ENCODE data around the gene PLIN1.

PLIN1 gene

GRCh38 chr15:89723031-89723430 lies 43.9 kb upstream of the PLIN1 start:
- H3K4me1 ChIP-seq (ENCODE audit: control insufficient read depth in 1 of 2, insufficient read depth in 2 of 2, low read length in 2 of 2): no peaks in the 10 kb centered on the region
- H3K79me1 ChIP-seq (ENCODE audit: low read length): no peaks in the 10 kb centered on the region
- no peak overlapping the region for H3K9ac ChIP-seq (ENCODE audit: low read length)
- no peaks in the 10 kb centered on the region for H3K36me3 ChIP-seq (ENCODE audit: control insufficient read depth in 1 of 2, insufficient read depth in 2 of 2, low read length in 2 of 2)
- no peak overlapping the region for H2BK5ac ChIP-seq (ENCODE audit: low read depth, low read length, poor library complexity)
- no peak overlapping the region for H4K8ac ChIP-seq (ENCODE audit: low read depth, low read length)
- H3K4me3 ChIP-seq (ENCODE audit: low read depth, low read length): no peak overlapping the region
- no peak overlapping the region for H4K12ac ChIP-seq (ENCODE audit: low read depth, low read length)
- no peaks in the 10 kb centered on the region for H3K79me2 ChIP-seq (ENCODE audit: control insufficient read depth, insufficient read depth, low read length, poor library complexity)
- H2AFZ ChIP-seq (ENCODE audit: insufficient read depth, low read length, poor library complexity): no peak overlapping the region
- H3K14ac ChIP-seq (ENCODE audit: low read length): no peak overlapping the region
- DNase-seq: no peak
- no peaks in the 10 kb centered on the region for H3K27me3 ChIP-seq (ENCODE audit: insufficient read depth, low read length)
- H3K4ac ChIP-seq (ENCODE audit: low read depth, low read length): no peak overlapping the region
- WGBS (ENCODE audit: extremely low coverage, insufficient coverage, insufficient read length): no CpG with 5 or more reads among the region's 3 CpGs
- no peak overlapping the region for H3K18ac ChIP-seq (ENCODE audit: low read length)
- H3K9me3 ChIP-seq (ENCODE audit: insufficient read depth, low read depth, low read length): peaks cover 1% of the 10 kb centered on the region
- no peak overlapping the region for H4K91ac ChIP-seq (ENCODE audit: low read depth, low read length)
- no peak overlapping the region for H3K4me2 ChIP-seq (ENCODE audit: low read length)
- H2AK5ac ChIP-seq (ENCODE audit: low read length): no peak overlapping the region
- H2BK12ac ChIP-seq (ENCODE audit: low read length): no peak overlapping the region
- H2BK120ac ChIP-seq (ENCODE audit: insufficient read depth, low read length, poor library complexity): no peak overlapping the region
- no peak overlapping the region for H3K23ac ChIP-seq (ENCODE audit: low read length)
- H3K27ac ChIP-seq (ENCODE audit: low read depth, low read length): no peak overlapping the region

- H3K79me2 ChIP-seq (ENCODE audit: control insufficient read depth, insufficient read depth, low read length, poor library complexity): no peaks in the 10 kb centered on the region
- no peak overlapping the region for H4K91ac ChIP-seq (ENCODE audit: low read depth, low read length)
- H3K4me1 ChIP-seq (ENCODE audit: control insufficient read depth in 1 of 2, insufficient read depth in 2 of 2, low read length in 2 of 2): no peaks in the 10 kb centered on the region
- H2BK120ac ChIP-seq (ENCODE audit: insufficient read depth, low read length, poor library complexity): no peak overlapping the region
- H2BK5ac ChIP-seq (ENCODE audit: low read depth, low read length, poor library complexity): no peak overlapping the region
- no peak overlapping the region for H3K23ac ChIP-seq (ENCODE audit: low read length)
- H3K36me3 ChIP-seq (ENCODE audit: control insufficient read depth in 1 of 2, insufficient read depth in 2 of 2, low read length in 2 of 2): no peaks in the 10 kb centered on the region
- H3K18ac ChIP-seq (ENCODE audit: low read length): no peak overlapping the region
- no peaks in the 10 kb centered on the region for H3K79me1 ChIP-seq (ENCODE audit: low read length)
- H3K4me2 ChIP-seq (ENCODE audit: low read length): no peak overlapping the region
- no peak overlapping the region for H4K12ac ChIP-seq (ENCODE audit: low read depth, low read length)
- H2AK5ac ChIP-seq (ENCODE audit: low read length): no peak overlapping the region
- no peak overlapping the region for H3K4ac ChIP-seq (ENCODE audit: low read depth, low read length)
- H3K14ac ChIP-seq (ENCODE audit: low read length): no peak overlapping the region
- no peak overlapping the region for H4K8ac ChIP-seq (ENCODE audit: low read depth, low read length)
- no peaks in the 10 kb centered on the region for H3K27me3 ChIP-seq (ENCODE audit: insufficient read depth, low read length)
- DNase-seq: no peak
- no peak overlapping the region for H2AFZ ChIP-seq (ENCODE audit: insufficient read depth, low read length, poor library complexity)
- no peaks in the 10 kb centered on the region for H3K9me3 ChIP-seq (ENCODE audit: insufficient read depth, low read depth, low read length)
- WGBS (ENCODE audit: extremely low coverage, insufficient coverage, insufficient read length): no CpG with 5 or more reads among the region's 2 CpGs
- H3K4me3 ChIP-seq (ENCODE audit: low read depth, low read length): no peak overlapping the region
- no peak overlapping the region for H3K9ac ChIP-seq (ENCODE audit: low read length)
- no peak overlapping the region for H3K27ac ChIP-seq (ENCODE audit: low read depth, low read length)
- H2BK12ac ChIP-seq (ENCODE audit: low read length): no peak overlapping the region
These were observed 35.6 kb upstream of the PLIN1 start for GRCh38 chr15:89714775-89715174.

GRCh38 chr15:89707577-89707976 lies 28.4 kb upstream of the PLIN1 start:
- Histone ChIP-seq H4K12ac (ENCODE audit: low read depth, low read length) (no peak overlapping the region), H4K8ac (ENCODE audit: low read depth, low read length) (no peak overlapping the region), H2BK5ac (ENCODE audit: low read depth, low read length, poor library complexity) (no peak overlapping the region), H3K9ac (ENCODE audit: low read length) (no peak overlapping the region), H3K4me1 (ENCODE audit: control insufficient read depth in 1 of 2, insufficient read depth in 2 of 2, low read length in 2 of 2) (peaks cover 0 to 3% of the 10 kb centered on the region in 2 experiments), H3K36me3 (ENCODE audit: control insufficient read depth in 1 of 2, insufficient read depth in 2 of 2, low read length in 2 of 2) (no peaks in the 10 kb centered on the region), H3K4me2 (ENCODE audit: low read length) (no peak overlapping the region), H3K79me2 (ENCODE audit: control insufficient read depth, insufficient read depth, low read length, poor library complexity) (no peaks in the 10 kb centered on the region), H2AK5ac (ENCODE audit: low read length) (no peak overlapping the region), H3K27ac (ENCODE audit: low read depth, low read length) (no peak overlapping the region), H2AFZ (ENCODE audit: insufficient read depth, low read length, poor library complexity) (no peak overlapping the region), H2BK120ac (ENCODE audit: insufficient read depth, low read length, poor library complexity) (no peak overlapping the region), H2BK12ac (ENCODE audit: low read length) (no peak overlapping the region), H3K4me3 (ENCODE audit: low read depth, low read length) (no peak overlapping the region), H3K18ac (ENCODE audit: low read length) (no peak overlapping the region), H3K14ac (ENCODE audit: low read length) (no peak overlapping the region), H3K23ac (ENCODE audit: low read length) (no peak overlapping the region), H3K4ac (ENCODE audit: low read depth, low read length) (no peak overlapping the region), H3K79me1 (ENCODE audit: low read length) (no peaks in the 10 kb centered on the region), H4K91ac (ENCODE audit: low read depth, low read length) (no peak overlapping the region), H3K9me3 (ENCODE audit: insufficient read depth, low read depth, low read length) (no peaks in the 10 kb centered on the region), H3K27me3 (ENCODE audit: insufficient read depth, low read length) (no peaks in the 10 kb centered on the region)
- no CpG with 5 or more reads among the region's 1 CpG for WGBS (ENCODE audit: extremely low coverage, insufficient coverage, insufficient read length)
- DNase-seq: no peak

GRCh38 chr15:89704411-89704810 lies 25.2 kb upstream of the PLIN1 start:
- H3K9me3 ChIP-seq (ENCODE audit: insufficient read depth, low read depth, low read length): no peaks in the 10 kb centered on the region
- no peaks in the 10 kb centered on the region for H3K36me3 ChIP-seq (ENCODE audit: control insufficient read depth in 1 of 2, insufficient read depth in 2 of 2, low read length in 2 of 2)
- no peak overlapping the region for H4K91ac ChIP-seq (ENCODE audit: low read depth, low read length)
- H2BK12ac ChIP-seq (ENCODE audit: low read length): no peak overlapping the region
- H3K4me3 ChIP-seq (ENCODE audit: low read depth, low read length): no peak overlapping the region
- H3K23ac ChIP-seq (ENCODE audit: low read length): no peak overlapping the region
- no peaks in the 10 kb centered on the region for H3K27me3 ChIP-seq (ENCODE audit: insufficient read depth, low read length)
- no peak overlapping the region for H4K8ac ChIP-seq (ENCODE audit: low read depth, low read length)
- H4K12ac ChIP-seq (ENCODE audit: low read depth, low read length): no peak overlapping the region
- no peak overlapping the region for H3K18ac ChIP-seq (ENCODE audit: low read length)
- H3K79me1 ChIP-seq (ENCODE audit: low read length): no peaks in the 10 kb centered on the region
- H2BK120ac ChIP-seq (ENCODE audit: insufficient read depth, low read length, poor library complexity): no peak overlapping the region
- no peak overlapping the region for H3K4ac ChIP-seq (ENCODE audit: low read depth, low read length)
- no peak overlapping the region for H3K27ac ChIP-seq (ENCODE audit: low read depth, low read length)
- H2AK5ac ChIP-seq (ENCODE audit: low read length): no peak overlapping the region
- DNase-seq: no peak
- peaks cover 0 to 3% of the 10 kb centered on the region in 2 experiments for H3K4me1 ChIP-seq (ENCODE audit: control insufficient read depth in 1 of 2, insufficient read depth in 2 of 2, low read length in 2 of 2)
- H3K4me2 ChIP-seq (ENCODE audit: low read length): no peak overlapping the region
- H2AFZ ChIP-seq (ENCODE audit: insufficient read depth, low read length, poor library complexity): no peak overlapping the region
- no peak overlapping the region for H2BK5ac ChIP-seq (ENCODE audit: low read depth, low read length, poor library complexity)
- H3K9ac ChIP-seq (ENCODE audit: low read length): no peak overlapping the region
- H3K14ac ChIP-seq (ENCODE audit: low read length): no peak overlapping the region
- no peaks in the 10 kb centered on the region for H3K79me2 ChIP-seq (ENCODE audit: control insufficient read depth, insufficient read depth, low read length, poor library complexity)
